GM12878 (cell line): ENCODE results near the gene TIPIN. TPM values are rescaled to one million over a fixed set of nuclear protein-coding genes. Genes with fewer than 3 reads are reported as not detected.

Experiments
- ATF2 ChIP-seq: IDR thresholded peaks from 2 replicates; pipeline ENCODE4 v1.6.1; 2012; ENCODE audit warnings: low read length, inconsistent platforms
- BMI1 ChIP-seq: fragments of 450-650 bp; IDR thresholded peaks from 2 replicates; pipeline ENCODE4 v1.6.1; 2016; ENCODE audit warnings: mild to moderate bottlenecking, moderate library complexity, borderline replicate concordance
- IKZF1 ChIP-seq: fragments of 450-650 bp; conservative IDR thresholded peaks from 2 replicates; pipeline ENCODE4 v1.6.1; 2017; ENCODE audit warnings: antibody characterized with exemption, mild to moderate bottlenecking
- IRF3 ChIP-seq: fragments of 450-650 bp; IDR thresholded peaks from 2 replicates; pipeline ENCODE4 v1.6.1; 2014; ENCODE audit warnings: mild to moderate bottlenecking
- KLF5 ChIP-seq: fragments of 450-650 bp; IDR thresholded peaks from 2 replicates; pipeline ENCODE4 v1.6.1; 2014; ENCODE audit warnings: mild to moderate bottlenecking; ENCODE audit not compliant: partially characterized antibody
- NRF1 ChIP-seq: conservative IDR thresholded peaks from 2 replicates; pipeline ENCODE4 v1.6.1; 2011; ENCODE audit warnings: mild to moderate bottlenecking, low read depth, low read length, improper control_type of control experiment
- PAX8 ChIP-seq: fragments of 450-650 bp; IDR thresholded peaks from 2 replicates; pipeline ENCODE4 v1.6.1; 2017; ENCODE audit warnings: mild to moderate bottlenecking, moderate library complexity
- POLR2A ChIP-seq: IDR thresholded peaks from 2 replicates; pipeline ENCODE4 v1.6.1; 2011; ENCODE audit warnings: low read depth, mild to moderate bottlenecking, low read length
- RAD21 ChIP-seq: IDR thresholded peaks from 2 replicates; pipeline ENCODE4 v1.6.1; 2011; ENCODE audit warnings: mild to moderate bottlenecking, low read depth, low read length, moderate library complexity; ENCODE audit not compliant: insufficient read depth
- RB1 ChIP-seq: fragments of 450-650 bp; formaldehyde crosslinking; IDR thresholded peaks from 2 replicates; pipeline ENCODE4 v1.6.1; 2017; ENCODE audit warnings: mild to moderate bottlenecking, borderline replicate concordance
- SMAD5 ChIP-seq: IDR thresholded peaks from 2 replicates; pipeline ENCODE4 v1.6.1; 2016; ENCODE audit warnings: antibody characterized with exemption, low read depth
- TCF12 ChIP-seq: IDR thresholded peaks from 2 replicates; pipeline ENCODE4 v1.6.1; 2011; ENCODE audit warnings: low read depth, mild to moderate bottlenecking, low read length
- TCF3 ChIP-seq: IDR thresholded peaks from 2 replicates; pipeline ENCODE4 v1.6.1; 2012; ENCODE audit warnings: low read depth, mild to moderate bottlenecking, low read length, borderline replicate concordance; ENCODE audit not compliant: insufficient read depth
- ZBED1 ChIP-seq: IDR thresholded peaks from 2 replicates; pipeline ENCODE4 v1.6.1; 2016; ENCODE audit warnings: borderline replicate concordance
- ZBTB33 ChIP-seq: fragments of 450-650 bp; IDR thresholded peaks from 2 replicates; pipeline ENCODE4 v1.6.1; 2017; ENCODE audit warnings: mild to moderate bottlenecking
- polyA plus RNA-seq, 11 experiments: library from polyadenylated mRNA; depleted of rRNA in 4 of 11; unstranded in 6 of 11; stranded (reverse) in 5 of 11; fragments of >200 nt; fragmentation: Nextera tagmentation in 4 of 11; fragmentation: Illumina TruSeq in 1 of 11; extraction: Ambion mirVana in 4 of 11; extraction: Trizol in 1 of 11; gene quantifications; 1 replicate in 1 of 11; 2 replicates in 10 of 11; pipeline versions ENCODE4 v1.2.1 to v1.2.3, GENCODE V29; 2011 to 2016; ENCODE audit warnings: inconsistent platforms in 2 of 11, missing spikeins in 2 of 11, low read depth in 1 of 11
- total RNA-seq, 4 experiments: library from RNA; depleted of rRNA in 3 of 4; stranded (reverse); fragments of >200 nt in 3 of 4; fragmentation: Illumina TruSeq in 1 of 4; extraction: Trizol in 1 of 4; gene quantifications; 2 replicates each; pipeline versions ENCODE4 v1.2.1 to v1.2.3, GENCODE V29; 2013 to 2021
- TF ChIP-seq, protein P1 (sequence below): fragments of 150-350 bp; IDR thresholded peaks from 2 replicates; pipeline ENCODE4 v1.6.1; 2016; ENCODE audit warnings: low read depth, low read length
- TF ChIP-seq, protein P2 (sequence below): fragments of 450-650 bp; IDR thresholded peaks from 2 replicates; pipeline ENCODE4 v1.6.1; 2017; ENCODE audit warnings: low read depth, mild to moderate bottlenecking, moderate library complexity
- TF ChIP-seq, protein P3 (sequence below): fragments of 450-650 bp; conservative IDR thresholded peaks from 2 replicates; pipeline ENCODE4 v1.6.1; 2017; ENCODE audit warnings: mild to moderate bottlenecking, moderate library complexity

TIPIN gene
- total and polyA plus RNA-seq, 10 of the 15 experiments (the other 5 are each of a cell fraction or from before 2014, with no cell fraction given), result 21.1 to 69.2 (median 47.0) TPM

GRCh38 chr15:66401130-66402021 is 44.9 kb upstream of the TIPIN start (continued):
- no peak for TF ChIP-seq TCF3
- TF ChIP-seq IRF3, result no peak
- TF ChIP-seq, protein P1, sequence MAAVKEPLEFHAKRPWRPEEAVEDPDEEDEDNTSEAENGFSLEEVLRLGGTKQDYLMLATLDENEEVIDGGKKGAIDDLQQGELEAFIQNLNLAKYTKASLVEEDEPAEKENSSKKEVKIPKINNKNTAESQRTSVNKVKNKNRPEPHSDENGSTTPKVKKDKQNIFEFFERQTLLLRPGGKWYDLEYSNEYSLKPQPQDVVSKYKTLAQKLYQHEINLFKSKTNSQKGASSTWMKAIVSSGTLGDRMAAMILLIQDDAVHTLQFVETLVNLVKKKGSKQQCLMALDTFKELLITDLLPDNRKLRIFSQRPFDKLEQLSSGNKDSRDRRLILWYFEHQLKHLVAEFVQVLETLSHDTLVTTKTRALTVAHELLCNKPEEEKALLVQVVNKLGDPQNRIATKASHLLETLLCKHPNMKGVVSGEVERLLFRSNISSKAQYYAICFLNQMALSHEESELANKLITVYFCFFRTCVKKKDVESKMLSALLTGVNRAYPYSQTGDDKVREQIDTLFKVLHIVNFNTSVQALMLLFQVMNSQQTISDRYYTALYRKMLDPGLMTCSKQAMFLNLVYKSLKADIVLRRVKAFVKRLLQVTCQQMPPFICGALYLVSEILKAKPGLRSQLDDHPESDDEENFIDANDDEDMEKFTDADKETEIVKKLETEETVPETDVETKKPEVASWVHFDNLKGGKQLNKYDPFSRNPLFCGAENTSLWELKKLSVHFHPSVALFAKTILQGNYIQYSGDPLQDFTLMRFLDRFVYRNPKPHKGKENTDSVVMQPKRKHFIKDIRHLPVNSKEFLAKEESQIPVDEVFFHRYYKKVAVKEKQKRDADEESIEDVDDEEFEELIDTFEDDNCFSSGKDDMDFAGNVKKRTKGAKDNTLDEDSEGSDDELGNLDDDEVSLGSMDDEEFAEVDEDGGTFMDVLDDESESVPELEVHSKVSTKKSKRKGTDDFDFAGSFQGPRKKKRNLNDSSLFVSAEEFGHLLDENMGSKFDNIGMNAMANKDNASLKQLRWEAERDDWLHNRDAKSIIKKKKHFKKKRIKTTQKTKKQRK, result no peak
- TF ChIP-seq SMAD5, result no peak
- TF ChIP-seq IKZF1, result peak; percentile 85
- no peak for TF ChIP-seq NRF1
- TF ChIP-seq ZBTB33, result no peak
- TF ChIP-seq TCF12, result no peak
- TF ChIP-seq ATF2, result no peak
- TF ChIP-seq RB1, result no peak
- TF ChIP-seq, protein P2, sequence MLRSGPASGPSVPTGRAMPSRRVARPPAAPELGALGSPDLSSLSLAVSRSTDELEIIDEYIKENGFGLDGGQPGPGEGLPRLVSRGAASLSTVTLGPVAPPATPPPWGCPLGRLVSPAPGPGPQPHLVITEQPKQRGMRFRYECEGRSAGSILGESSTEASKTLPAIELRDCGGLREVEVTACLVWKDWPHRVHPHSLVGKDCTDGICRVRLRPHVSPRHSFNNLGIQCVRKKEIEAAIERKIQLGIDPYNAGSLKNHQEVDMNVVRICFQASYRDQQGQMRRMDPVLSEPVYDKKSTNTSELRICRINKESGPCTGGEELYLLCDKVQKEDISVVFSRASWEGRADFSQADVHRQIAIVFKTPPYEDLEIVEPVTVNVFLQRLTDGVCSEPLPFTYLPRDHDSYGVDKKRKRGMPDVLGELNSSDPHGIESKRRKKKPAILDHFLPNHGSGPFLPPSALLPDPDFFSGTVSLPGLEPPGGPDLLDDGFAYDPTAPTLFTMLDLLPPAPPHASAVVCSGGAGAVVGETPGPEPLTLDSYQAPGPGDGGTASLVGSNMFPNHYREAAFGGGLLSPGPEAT, result no peak; the same call in 1 of the 2 replicates
- TF ChIP-seq PAX8, result no peak
- TF ChIP-seq BMI1, result no peak
- TF ChIP-seq POLR2A, result no peak
- no peak for TF ChIP-seq ZBED1
- TF ChIP-seq RAD21, result peak; percentile 27; the same call in 1 of the 2 replicates
- TF ChIP-seq, protein P3, sequence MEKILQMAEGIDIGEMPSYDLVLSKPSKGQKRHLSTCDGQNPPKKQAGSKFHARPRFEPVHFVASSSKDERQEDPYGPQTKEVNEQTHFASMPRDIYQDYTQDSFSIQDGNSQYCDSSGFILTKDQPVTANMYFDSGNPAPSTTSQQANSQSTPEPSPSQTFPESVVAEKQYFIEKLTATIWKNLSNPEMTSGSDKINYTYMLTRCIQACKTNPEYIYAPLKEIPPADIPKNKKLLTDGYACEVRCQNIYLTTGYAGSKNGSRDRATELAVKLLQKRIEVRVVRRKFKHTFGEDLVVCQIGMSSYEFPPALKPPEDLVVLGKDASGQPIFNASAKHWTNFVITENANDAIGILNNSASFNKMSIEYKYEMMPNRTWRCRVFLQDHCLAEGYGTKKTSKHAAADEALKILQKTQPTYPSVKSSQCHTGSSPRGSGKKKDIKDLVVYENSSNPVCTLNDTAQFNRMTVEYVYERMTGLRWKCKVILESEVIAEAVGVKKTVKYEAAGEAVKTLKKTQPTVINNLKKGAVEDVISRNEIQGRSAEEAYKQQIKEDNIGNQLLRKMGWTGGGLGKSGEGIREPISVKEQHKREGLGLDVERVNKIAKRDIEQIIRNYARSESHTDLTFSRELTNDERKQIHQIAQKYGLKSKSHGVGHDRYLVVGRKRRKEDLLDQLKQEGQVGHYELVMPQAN, result no peak
- TF ChIP-seq KLF5, result no peak
